ENCODE data around the gene ZC3H4.
"Not testable (repeated sequence)": the region's sequence is repeated elsewhere in the genome, so short reads cannot be mapped to it uniquely, and the experiment has no call there.

The ZC3H4 gene

DNA sequence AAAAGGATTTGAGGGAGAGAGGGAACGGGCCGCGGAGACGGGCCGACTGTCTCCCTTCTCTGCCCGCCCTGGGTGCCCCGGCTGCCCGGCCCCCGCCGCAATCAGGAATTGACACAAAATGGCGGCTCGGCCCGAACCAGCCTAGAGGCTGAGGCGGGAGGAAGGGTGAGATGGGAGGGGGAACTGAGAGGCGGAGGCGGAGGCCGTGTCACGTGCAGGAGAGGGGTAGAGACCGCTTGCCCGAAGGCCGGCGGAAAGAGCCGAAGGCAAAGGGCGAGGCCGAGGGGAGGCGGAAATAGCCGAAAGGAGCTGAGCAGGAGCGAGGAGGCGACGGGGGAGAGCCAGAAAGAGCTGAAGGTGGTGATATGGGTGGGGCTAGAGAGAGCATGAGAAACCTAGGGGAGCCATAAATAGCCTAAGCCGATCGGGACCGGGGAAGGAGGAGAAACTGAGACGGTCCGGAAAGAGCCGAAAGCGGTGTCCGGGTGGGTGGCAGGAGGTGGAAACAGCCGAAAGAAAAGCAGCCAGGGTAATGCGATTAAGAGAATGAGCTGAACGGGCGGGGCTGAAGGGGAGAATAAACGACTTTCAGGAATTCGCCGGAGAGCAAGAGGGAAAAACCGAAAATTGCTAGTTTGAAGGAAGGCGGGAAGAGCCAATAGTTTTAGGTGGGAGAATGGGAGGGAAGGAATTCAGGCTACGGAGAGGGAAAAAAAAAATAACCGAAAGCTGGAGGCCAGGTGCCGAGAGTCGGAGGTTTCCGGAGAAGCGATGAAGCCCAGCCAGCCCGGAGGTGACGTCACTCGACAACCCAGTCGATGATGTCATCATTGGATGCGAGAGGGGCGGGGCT is at the start of gene ZC3H4:
Gene ZC3H4 (minus strand): TSS at position 780 of the 853 bp plus-strand sequence. CDS start 1,192 bp downstream, outside the sequence.
- peak; percentile 98 to 100 for DNase-seq

DNA sequence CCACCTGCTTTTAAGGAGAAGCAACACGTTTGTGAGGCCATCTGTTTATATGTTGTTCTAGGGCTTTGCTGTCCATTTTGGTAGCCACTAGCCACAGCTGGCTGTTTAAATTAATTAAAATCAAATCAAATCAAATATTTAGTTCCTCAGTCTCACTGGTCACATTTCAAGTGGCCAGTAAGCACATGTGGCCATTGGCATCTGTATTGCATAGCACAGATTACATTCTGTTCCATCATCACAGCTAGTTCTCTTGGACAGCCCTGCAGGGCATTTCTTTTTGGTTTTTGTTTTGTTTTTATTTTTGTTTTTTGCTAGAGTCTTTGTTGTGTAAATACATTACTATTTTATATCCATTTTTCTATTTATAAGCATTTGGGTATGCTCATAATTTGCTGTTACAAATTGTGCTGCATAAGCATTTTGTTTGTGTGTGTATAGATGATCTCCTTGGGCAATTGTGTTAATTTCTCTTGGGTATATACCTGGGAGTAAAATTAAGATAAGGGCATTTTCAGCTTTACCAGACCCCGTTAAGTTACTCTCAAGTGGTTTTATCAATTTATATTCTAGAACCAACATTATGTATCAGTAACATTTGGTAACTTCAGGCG is 48.4 kb upstream of the ZC3H4 start:
- DNase-seq, result no peak

DNA sequence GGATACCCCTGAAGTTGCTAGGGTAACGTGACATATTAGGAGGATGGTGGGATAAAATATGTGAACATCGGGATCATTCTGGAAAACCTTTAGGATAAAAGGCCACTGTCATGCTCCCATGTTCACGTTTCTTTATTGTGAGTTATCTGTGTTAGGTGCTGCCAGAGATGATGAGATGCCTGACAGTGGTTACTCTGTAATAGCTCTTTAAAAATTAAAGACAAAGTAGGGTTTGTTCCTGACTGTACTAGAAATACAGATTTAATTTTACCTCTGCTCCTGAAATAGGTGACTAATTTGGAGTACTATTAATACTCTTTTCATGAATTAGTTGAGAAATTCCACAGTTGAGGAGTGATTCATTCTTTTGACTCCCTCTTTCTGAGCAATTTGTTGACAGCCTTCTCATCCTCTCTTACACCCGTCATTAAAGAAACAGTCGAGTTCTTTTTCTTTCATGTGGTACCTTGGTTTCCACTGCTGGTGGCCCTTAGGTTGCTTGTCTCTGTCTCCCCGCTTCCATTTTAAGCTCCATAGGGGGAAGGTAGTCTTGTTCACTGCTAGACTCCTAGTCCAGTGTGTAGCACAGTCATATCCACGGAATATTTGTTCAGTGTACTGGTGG is 45.4 kb upstream of the ZC3H4 start:
- peak in 1 of 2 experiments; percentile 51 for DNase-seq

DNA sequence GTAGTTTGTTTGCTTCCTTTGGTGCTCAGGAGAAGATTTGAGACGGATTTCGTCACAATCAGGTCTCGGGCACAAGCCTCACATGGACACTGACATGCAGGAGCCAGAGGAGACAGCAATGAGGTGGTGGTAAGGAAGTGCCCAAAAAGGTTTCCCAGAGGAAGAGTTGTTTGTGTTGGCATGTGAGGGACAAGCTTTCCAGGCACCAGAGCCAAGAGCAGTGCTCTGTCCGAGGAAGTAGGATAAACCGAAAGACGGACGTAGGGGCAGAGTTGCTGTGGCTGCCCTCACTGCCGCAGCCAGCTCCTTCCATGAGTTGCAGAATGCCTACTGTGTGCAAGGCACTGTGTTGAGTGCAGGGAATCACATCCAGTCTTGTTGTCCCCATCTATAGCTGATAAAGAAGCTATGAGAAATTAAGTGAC is 44.8 kb upstream of the ZC3H4 start:
- DNase-seq, result no peak

DNA sequence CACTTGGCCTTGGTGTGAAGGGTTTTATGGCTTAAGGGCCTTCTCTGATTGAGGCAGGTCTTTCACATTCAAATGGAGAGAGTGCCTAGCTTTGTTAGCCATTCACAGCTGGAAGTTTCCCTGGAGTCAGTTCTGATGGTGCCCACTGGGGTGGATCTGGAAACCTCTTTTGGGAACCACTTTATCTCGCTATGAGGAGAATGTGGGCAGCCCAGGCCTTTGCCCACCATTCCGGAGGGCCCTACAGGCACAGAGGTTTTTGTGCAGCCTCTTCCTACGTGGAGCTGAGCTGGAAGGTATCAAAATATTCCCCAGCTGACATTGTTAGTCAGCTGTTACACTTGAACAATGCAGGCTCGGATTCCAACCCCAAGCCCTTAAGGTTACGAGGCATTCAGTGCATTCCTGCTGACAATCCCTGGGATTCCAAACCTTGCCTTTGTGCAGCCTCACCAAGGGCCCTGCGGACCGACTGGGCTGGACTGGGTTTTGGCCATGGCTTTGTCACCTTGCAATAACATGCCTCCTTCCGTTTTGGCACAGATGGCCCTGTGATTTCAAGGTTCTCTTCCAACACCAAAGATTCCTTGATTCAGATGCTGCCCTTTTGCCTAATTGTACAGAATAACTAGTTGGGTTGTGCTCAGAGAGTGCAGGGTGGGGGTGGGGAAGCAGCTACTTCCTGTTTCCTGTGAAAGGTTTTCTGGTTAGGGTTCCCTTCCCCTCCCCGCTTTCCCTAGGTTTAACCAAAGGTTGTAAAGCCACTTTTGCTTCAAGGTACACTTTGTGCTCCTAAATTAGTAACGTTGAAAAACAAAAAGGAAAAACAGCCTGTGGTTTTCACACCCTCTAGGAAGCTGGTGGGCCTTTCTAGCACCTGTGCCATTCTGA is 44.1 kb upstream of the ZC3H4 start:
- peak in 1 of 2 experiments; percentile 12 for DNase-seq

DNA sequence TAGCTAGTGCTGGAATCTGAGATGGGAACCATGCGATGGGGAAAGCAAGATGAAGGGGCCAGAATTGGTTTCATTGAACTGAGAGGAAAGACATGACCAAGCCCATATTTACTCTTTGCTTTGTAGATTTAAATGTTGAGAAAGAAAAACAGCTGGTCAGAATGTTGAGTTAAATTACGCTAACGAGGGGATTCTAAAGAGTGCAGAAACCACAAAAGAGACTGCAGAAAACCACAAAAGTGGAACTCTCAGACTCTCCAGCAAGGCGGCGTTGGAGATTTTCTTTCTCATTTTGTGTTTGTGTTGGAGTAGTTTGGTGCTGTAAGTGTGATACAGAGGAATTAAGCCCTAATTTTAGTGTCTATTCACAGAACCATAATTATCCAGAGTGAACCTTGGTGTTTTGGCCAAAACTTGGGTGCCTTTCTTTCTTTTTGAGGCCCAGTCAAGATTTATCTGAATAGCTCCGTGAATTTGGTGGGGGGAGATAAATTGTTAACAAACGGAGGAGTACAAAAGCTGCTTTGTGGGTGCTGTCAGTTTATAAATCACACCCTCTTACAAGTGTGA is 43.4 kb upstream of the ZC3H4 start:
- DNase-seq, result no peak

DNA sequence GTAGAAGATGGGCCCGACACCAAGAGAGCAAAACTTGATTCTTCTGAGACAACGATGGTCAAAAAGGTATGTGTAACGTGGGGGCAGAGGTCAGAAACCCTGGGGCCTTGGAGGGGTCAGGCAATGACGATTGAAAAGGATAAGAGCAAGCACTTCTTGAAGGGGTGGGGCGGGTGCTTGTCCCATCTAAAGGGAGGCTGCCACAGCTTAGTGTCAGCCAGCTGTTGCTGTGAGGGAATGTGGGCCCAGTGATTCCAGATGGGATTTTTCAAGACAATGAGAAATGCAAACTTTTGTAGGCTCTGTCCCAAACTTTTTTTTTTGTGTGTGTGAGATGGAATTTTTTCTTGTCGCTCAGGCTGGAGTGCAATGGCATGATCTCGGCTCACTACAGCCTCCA is 41.6 kb upstream of the ZC3H4 start:
- no peak for DNase-seq

DNA sequence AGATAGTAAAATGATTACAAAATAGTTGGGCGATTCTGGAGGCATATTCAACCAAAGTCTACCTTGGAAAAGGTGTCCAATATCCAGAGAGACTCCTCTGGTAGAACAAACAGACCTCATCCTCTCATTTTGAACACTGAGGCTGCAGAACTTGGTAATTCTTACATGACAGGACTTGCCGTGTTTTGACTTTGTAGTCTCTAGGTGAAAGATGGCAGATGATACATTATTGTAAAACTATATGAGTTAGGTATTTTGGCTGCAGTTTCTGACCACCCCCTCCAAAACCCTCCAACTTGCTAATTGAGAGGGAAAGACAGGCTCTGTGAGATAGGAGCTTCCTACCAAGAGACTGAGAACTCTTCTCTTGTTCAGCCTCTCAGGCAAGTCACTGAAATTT is 39.7 kb upstream of the ZC3H4 start:
- no peak for DNase-seq

DNA sequence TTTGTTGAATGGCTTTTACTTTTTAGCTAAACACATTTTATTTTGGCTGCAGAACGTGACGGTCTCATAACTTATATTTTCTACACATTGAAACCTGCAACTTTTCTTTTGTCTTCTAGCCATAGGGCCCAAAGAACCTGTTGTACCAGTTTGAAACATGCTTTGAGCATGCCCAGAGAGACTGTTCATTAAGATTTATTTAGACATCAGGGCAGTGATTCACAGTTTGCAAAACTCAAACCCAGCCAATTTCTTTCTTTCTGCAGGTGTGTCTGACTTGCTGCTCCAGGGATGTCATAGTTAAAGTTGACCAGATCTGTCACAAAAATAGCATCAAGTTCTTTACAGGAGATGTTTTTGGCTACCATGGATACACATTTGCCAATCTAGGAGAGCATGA is 39.1 kb upstream of the ZC3H4 start:
- no peak for DNase-seq

DNA sequence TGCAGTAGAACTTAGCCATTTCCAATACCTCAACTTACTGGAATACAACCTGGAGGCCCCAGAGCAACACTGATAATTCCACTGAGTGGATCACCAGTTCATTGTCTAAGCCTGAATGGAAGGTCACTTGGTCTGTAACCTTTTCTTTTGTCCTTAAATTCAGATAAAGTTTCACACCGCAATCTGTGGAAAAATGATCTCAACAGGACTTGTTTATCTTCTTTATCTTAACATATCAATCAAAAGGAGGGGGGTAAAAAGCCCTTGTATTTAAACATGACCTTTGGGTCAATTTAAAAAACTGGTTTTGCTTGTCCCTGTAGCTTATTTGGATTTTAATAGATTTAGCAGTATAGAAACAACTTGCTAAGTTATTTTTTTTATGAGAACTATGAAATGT is 38.6 kb upstream of the ZC3H4 start:
- DNase-seq, result no peak

DNA sequence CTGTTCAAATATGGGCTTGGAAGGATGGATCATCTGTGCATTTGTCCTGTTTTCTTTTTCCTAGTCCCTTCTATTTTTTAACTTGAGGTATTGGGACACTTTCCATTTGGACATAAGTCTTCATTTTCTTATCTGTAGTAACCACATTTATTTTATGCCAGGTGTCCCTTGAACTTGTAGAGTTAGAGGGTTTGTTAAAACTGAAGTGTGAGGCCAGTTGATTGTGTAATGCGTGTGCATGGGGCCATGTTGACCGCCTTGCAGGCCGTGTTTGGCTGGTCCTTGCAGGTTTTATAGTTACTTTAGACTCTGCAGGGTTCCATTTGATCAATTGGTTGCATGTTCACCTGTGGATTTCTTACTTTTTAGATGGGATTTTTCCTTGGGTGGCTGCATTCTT is 38.1 kb upstream of the ZC3H4 start:
- DNase-seq, result no peak

DNA sequence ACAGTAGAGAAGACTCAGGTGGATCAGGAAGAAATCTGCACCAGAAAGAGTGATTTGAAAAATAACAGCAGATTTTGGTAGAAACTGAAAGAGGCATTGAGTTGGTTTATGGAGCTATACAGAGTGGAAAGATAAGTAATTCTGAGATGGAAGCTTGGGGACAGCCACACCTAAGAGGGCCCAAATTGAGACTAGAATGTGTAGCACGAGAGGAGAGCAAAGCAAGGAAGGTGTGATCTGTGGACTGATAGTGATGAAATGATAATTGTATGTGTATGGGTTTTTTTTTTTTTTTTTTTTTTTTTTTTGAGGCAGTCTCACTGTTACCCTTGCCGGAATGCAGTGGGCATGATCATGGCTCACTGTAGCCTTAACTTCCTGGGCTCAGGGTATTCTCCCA is 33.3 kb upstream of the ZC3H4 start:
- no peak for DNase-seq

DNA sequence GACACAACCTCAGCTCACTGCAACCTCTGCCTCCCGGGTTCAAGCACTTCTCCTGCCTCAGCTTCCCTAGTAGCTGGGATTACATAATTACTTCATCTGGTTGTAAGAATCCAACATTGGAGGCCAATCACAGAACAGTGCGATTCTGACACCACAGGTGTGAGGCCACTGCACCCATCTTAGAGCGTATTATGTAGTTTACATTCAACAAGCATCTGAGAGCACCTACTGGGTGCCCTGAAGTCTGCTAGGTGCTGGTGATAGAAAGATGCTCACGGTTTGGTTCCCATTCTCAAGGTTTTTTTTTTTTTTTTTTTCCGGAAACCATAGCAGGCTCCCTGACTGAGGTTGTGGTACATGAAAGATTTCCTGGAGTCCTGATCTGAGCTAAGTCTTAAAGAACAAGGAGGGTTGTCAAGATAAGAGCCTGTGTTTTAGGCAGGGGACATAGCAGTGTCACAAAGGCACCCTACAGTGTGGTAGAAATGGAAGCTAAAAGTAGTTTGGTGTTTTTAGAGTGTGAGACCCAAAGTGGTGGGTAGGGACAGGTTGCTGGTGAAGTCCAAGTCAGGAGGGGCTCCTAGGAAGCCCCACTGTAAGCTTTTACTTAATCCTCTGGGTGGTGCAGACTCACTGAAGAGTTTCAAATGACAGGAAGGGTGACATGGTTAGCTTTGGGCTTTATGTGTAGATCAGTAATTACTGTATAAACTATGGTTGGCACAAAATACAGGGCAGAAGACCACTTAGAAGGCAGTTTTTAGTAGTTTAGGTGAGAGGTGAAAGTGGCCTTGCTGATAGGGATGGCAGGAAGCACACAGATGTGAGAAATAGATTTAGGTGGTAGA is 32.3 kb upstream of the ZC3H4 start:
- DNase-seq, result no peak

DNA sequence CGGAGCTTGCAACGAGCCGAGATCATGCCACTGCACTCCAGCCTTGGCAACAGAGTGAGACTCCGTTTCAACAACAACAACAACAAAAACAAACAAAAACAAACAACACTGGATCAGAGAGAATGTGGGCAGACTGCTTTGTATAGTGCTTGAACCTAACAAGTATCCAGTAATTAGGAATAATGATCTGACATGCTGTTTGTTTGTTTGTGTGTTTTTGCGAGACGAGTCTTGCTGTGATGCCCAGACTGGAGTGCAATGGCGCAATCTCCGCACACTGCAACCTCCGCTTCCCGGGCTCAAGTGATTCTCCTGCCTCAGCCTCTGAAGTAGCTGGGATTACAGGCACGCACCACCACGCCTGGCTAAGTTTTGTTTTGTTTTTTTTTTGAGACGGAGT is 31.1 kb upstream of the ZC3H4 start:
- no peak for DNase-seq

DNA sequence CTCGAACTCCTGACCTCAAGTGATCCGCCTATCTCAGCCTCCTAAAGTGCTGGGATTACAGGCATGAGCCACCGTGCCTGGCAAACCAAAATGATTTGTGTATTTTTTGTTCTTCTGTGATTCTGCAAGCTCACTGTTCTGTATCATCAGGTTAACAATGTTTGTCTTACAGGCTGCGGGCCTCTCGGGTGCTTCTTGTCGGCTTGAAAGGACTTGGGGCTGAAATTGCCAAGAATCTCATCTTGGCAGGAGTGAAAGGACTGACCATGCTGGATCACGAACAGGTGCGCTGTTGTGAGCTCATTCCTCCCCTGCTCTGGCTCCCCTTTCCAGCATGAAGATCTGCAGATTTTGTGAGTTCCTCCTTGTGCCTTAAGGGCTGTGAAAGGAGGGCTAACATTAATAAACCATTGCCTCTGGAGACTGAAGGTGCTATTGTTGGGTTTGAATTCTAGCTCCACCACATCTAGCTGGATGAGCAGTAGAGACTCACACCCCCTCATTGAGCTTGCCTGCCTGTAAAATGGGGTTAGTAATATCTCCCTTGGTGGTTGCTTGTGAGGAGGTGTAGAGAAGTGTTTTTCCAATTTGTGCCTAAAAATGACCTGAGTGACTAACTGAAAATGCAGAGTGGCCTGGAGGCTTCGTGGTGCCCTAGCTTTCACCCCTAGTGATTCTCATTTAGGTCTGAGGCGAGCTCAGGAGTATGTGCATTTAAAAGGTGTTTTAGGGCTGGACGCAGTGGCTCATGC is 29.9 kb upstream of the ZC3H4 start:
- no peak for DNase-seq

DNA sequence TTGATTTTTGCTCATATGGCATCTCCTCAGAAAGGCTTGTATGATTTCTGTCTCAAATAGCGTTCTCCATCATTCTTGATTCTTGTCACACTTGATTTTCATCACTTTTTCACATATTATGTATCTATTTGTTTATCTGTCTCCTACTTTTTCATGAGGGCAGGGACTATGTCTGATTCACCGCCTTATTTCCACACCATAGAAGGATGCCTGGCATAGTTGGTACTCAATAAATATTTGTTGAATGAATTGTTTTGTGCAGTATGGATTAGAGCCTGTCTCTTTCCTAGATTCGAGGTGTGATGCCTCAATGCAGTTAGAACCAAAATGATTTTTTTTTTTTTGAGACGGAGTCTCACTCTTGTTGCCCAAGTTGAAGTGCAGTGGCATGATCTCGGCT is 29.2 kb upstream of the ZC3H4 start:
- no peak for DNase-seq

DNA sequence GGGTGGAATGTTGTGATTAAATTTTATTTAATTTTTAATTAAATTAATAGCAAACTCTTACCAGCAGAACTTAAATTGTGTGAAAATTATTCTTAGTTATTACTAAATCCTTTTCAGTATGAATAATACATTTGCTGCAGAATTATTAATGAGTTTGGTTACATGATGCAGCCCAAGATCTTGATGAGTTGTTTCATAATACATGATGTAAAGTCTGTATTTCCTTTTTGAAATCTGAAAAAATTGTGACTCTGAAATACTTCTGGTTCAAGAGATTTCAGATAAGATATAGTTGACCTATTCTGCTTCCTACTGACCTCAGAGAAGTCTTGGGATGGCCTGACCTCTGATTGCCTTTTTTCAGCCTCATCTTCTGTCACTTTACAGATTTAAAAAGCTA is 28.1 kb upstream of the ZC3H4 start:
- no peak for DNase-seq

DNA sequence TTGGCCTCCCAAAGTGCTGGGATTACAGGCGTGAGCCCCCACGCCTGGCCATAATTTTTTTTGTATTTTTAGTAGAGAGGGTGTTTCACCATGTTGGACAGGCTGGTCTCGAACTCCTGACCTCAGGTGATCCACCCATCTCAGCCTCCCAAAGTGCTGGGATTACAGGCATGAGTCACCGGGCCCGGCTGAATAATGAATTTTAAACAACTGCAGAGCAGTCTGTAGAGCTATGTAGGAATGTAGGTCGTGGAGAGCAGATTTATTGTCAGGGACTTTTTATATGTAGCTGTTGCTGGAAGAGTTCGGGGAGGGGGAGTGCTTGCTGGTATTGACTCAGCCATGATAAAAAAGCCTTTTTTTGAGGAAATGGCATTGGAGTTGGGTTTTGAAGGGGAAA is 27.7 kb upstream of the ZC3H4 start:
- DNase-seq, result not testable (repeated sequence)

DNA sequence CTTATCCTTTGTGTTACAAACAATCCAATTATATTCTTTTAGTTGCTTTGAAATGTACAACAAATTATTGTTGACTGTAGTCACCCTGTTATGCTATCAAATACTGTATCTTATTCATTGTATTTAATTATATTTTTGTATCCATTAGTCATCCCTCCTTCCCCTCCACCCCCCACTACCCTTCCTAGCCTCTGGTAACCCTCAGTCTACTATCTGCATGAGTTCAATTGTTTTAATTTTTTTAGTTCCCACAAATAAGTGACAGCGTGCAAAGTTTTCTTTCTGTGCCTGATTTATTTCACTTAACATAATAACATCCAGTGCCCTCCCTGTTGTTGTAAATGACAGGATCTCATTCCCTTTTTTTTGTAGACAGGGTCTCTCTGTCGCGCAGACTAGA is 21.6 kb upstream of the ZC3H4 start:
- no peak for DNase-seq

DNA sequence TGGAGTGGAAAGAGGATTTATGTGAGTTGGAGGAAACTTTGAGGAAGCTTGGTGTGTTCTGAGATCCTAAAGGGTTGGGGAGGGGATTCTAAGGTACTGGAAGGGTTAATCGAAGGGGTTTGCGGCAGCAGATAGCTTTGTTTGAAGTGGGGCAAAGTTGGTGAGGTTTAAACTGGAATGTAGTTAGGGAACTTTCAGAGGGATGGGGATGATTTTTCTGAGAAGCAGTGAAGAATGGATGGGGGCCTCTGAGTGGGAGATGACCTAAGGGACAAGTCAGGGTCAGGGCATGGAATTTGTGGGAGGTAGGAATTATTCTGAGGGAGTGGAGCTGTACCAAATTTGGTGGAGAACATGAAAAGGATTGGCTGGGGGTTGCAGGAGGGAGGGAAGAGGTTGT is 21.0 kb upstream of the ZC3H4 start:
- no peak for DNase-seq

DNA sequence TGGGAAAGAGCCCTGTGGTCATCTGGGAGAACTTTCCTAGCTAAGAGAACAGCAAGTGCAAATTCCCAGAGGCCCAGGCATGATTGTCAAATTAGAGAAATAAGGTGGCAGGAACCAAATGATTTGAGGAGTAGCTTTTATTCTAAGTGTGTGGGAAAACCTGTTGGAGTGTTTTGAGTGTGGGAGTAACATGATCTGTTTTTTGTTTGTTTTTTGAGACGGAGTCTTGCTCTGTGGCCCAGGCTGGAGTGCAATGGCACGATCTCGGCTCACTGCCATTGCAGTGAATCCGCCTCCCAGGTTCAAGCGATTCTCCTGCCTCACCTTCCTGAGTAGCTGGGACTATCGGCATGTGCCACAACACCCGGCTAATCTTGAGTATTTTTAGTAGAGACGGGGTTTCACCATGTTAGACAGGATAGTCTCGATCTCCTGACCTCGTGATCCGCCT is 19.5 kb upstream of the ZC3H4 start:
- no peak for DNase-seq
